SK-N-SH (cell line): ENCODE measurements around the gene STS. TPM values are rescaled to one million over a fixed set of nuclear protein-coding genes. Genes with fewer than 3 reads are reported as not detected.

Source experiments
- CTCF ChIA-PET: fragments of 300-600, 350-600 bp; formaldehyde crosslinking; extraction: SDS; loops from one replicate; lab custom pipeline; 2021; lab: Yijun Ruan, JAX
- POLR2A ChIA-PET: fragments of 350-600 bp; sonication (Branson Sonifier 250); formaldehyde crosslinking; extraction: SDS; loops from one replicate; lab custom pipeline; 2020; ENCODE audit warnings: antibody characterized with exemption, inconsistent platforms; lab: Yijun Ruan, JAX
- DNase-seq: peaks from one replicate; pipeline ENCODE4 v3.0.0; 2012
- H2AFZ ChIP-seq: fragments of 200-600 bp; sonication (generic); 2 replicates; pipeline ENCODE4 v1.8.1; 2016; ENCODE audit warnings: antibody characterized with exemption, mild to moderate bottlenecking, low read depth
- H3F3A ChIP-seq: fragments of 200-600 bp; sonication (generic); replicated peaks from 2 replicates; pipeline ENCODE3; 2016; ENCODE audit warnings: antibody characterized with exemption, mild to moderate bottlenecking; ENCODE audit not compliant: insufficient read depth
- H3K27ac ChIP-seq, 2 experiments: fragments of 200-500 bp in 1 of 2; fragments of 200-600 bp in 1 of 2; sonication (Bioruptor generic) in 1 of 2; sonication (generic), shearing (Covaris generic) in 1 of 2; 2 replicates each; pipeline versions ENCODE4 v1.5.1 to v1.6.1; 2014 to 2016; ENCODE audit warnings: low read depth in 2 of 2, inconsistent platforms in 1 of 2, low read length in 1 of 2, mild to moderate bottlenecking in 1 of 2, mixed read lengths in 1 of 2
- H3K27me3 ChIP-seq: fragments of 200-600 bp; sonication (generic), shearing (Covaris generic); 2 replicates; pipeline ENCODE4 v1.6.1; 2016; ENCODE audit warnings: mixed run types; ENCODE audit not compliant: insufficient read depth
- H3K36me3 ChIP-seq, 2 experiments: fragments of 200-500 bp in 1 of 2; fragments of 200-600 bp in 1 of 2; sonication (Bioruptor generic) in 1 of 2; sonication (generic) in 1 of 2; replicated peaks in 1 of 2; 2 replicates each; pipeline versions ENCODE3 to v1.5.1; 2014 to 2016; ENCODE audit warnings: low read length in 1 of 2, mild to moderate bottlenecking in 1 of 2; ENCODE audit not compliant: insufficient read depth in 2 of 2, control insufficient read depth in 1 of 2
- H3K4me1 ChIP-seq, 2 experiments: fragments of 200-500 bp in 1 of 2; fragments of 200-600 bp in 1 of 2; sonication (Bioruptor generic) in 1 of 2; sonication (generic), shearing (Covaris generic) in 1 of 2; 2 replicates each; pipeline versions ENCODE4 v1.5.1 to v1.6.1; 2014 to 2016; ENCODE audit warnings: low read depth in 1 of 2, low read length in 1 of 2, mixed run types in 1 of 2; ENCODE audit not compliant: insufficient read depth in 2 of 2, control insufficient read depth in 1 of 2
- H3K4me2 ChIP-seq: fragments of 200-600 bp; sonication (generic), shearing (Covaris generic); 2 replicates; pipeline ENCODE4 v1.6.1; 2017; ENCODE audit warnings: mixed run types
- H3K4me3 ChIP-seq, 2 experiments: fragments of 200-500 bp in 1 of 2; fragments of 200-600 bp in 1 of 2; sonication (Bioruptor generic) in 1 of 2; sonication (generic), shearing (Covaris generic) in 1 of 2; 2 replicates each; pipeline versions ENCODE4 v1.5.1 to v1.8.1; 2014 to 2016; ENCODE audit warnings: low read depth in 2 of 2, inconsistent platforms in 1 of 2, low read length in 1 of 2, mild to moderate bottlenecking in 1 of 2, mixed read lengths in 1 of 2, moderate library complexity in 1 of 2
- H3K79me2 ChIP-seq: fragments of 200-600 bp; sonication (generic); 2 replicates; pipeline ENCODE4 v1.8.1; 2017; ENCODE audit warnings: mild to moderate bottlenecking; ENCODE audit not compliant: insufficient read depth
- H3K9ac ChIP-seq: fragments of 200-600 bp; sonication (generic); 2 replicates; pipeline ENCODE4 v1.6.1; 2017; ENCODE audit warnings: mixed run types
- H3K9me2 ChIP-seq: fragments of 200-600 bp; sonication (generic); 2 replicates; pipeline ENCODE4 v1.6.1; 2017; ENCODE audit warnings: mixed run types
- H3K9me3 ChIP-seq: fragments of 200-600 bp; sonication (generic); 2 replicates; pipeline ENCODE4 v1.6.1; 2017; ENCODE audit warnings: mixed run types, mild to moderate bottlenecking, moderate library complexity
- H4K20me1 ChIP-seq: fragments of 200-600 bp; sonication (generic); 2 replicates; pipeline ENCODE4 v1.6.1; 2017; ENCODE audit warnings: mild to moderate bottlenecking, mixed run types; ENCODE audit not compliant: insufficient read depth
- CHD2 ChIP-seq: fragments of 150-350 bp; IDR thresholded peaks from 2 replicates; pipeline ENCODE4 v1.6.1; 2018; ENCODE audit warnings: low read length; ENCODE audit not compliant: partially characterized antibody
- ELF1 ChIP-seq: IDR thresholded peaks from 2 replicates; pipeline ENCODE4 v1.4.0; 2012
- EP300 ChIP-seq, 2 experiments: IDR thresholded peaks; 2 replicates each; pipeline versions ENCODE4 v1.4.0 to v1.6.1; 2012; ENCODE audit warnings: borderline replicate concordance in 1 of 2, low read depth in 1 of 2, low read length in 1 of 2
- EZH2phosphoT487 ChIP-seq: fragments of 200-600 bp; sonication (generic); IDR thresholded peaks from 2 replicates; pipeline ENCODE4 v1.6.1; 2017; ENCODE audit warnings: low read depth, mixed run types, mild to moderate bottlenecking, antibody characterized with exemption, moderate library complexity, borderline replicate concordance
- FOSL2 ChIP-seq: IDR thresholded peaks from 2 replicates; pipeline ENCODE4 v1.4.0; 2012; ENCODE audit warnings: low read depth, mild to moderate bottlenecking, moderate library complexity, borderline replicate concordance
- FOXM1 ChIP-seq: IDR thresholded peaks from 2 replicates; pipeline ENCODE4 v1.4.0; 2012; ENCODE audit warnings: low read depth, mild to moderate bottlenecking
- NRF1 ChIP-seq: IDR thresholded peaks from 2 replicates; pipeline ENCODE4 v1.6.1; 2012; ENCODE audit warnings: low read depth, mild to moderate bottlenecking, low read length
- POLR2AphosphoS5 ChIP-seq: IDR thresholded peaks from 2 replicates; pipeline ENCODE4 v1.6.1; 2012; ENCODE audit warnings: low read depth, low read length
- RAD21 ChIP-seq: IDR thresholded peaks from 2 replicates; pipeline ENCODE4 v1.6.1; 2012; ENCODE audit warnings: mild to moderate bottlenecking, low read length
- RFX5 ChIP-seq: IDR thresholded peaks from 2 replicates; pipeline ENCODE4 v1.6.1; 2012; ENCODE audit warnings: mild to moderate bottlenecking, improper control_type of control experiment, low read length
- RXRA ChIP-seq: IDR thresholded peaks from 2 replicates; pipeline ENCODE4 v1.4.0; 2012; ENCODE audit warnings: low read depth, mild to moderate bottlenecking, borderline replicate concordance
- TEAD4 ChIP-seq: IDR thresholded peaks from 2 replicates; pipeline ENCODE4 v1.4.0; 2012; ENCODE audit warnings: mild to moderate bottlenecking, borderline replicate concordance; ENCODE audit not compliant: insufficient read depth
- YY1 ChIP-seq: IDR thresholded peaks from 2 replicates; pipeline ENCODE4 v1.4.0; 2012; ENCODE audit warnings: low read depth, mild to moderate bottlenecking
- WGBS: methylation state at CpG from one replicate; pipeline ENCODE4 v1.1.6; 2017; ENCODE audit warnings: low lambda C conversion rate; 5-methylcytosine and 5-hydroxymethylcytosine counted together
- polyA plus RNA-seq, 3 experiments: library from polyadenylated mRNA; depleted of rRNA; stranded (reverse); fragments of >200 nt; gene quantifications; 2 replicates each; pipeline ENCODE4 v1.2.3, GENCODE V29; 2012
- TF ChIP-seq, protein P1 (sequence below): IDR thresholded peaks from 2 replicates; pipeline ENCODE4 v1.6.1; 2012; ENCODE audit warnings: mild to moderate bottlenecking, low read depth, low read length, moderate library complexity
- TF ChIP-seq, protein P2 (sequence below): IDR thresholded peaks from 2 replicates; pipeline ENCODE4; 2012
- TF ChIP-seq, protein P3 (sequence below): IDR thresholded peaks from 2 replicates; pipeline ENCODE4 v1.4.0; 2012; ENCODE audit warnings: low read depth, borderline replicate concordance
- TF ChIP-seq, protein P4 (sequence below): fragments of 150-350 bp; IDR thresholded peaks from 2 replicates; pipeline ENCODE4 v1.6.1; 2016; ENCODE audit warnings: mild to moderate bottlenecking, low read depth, low read length
- TF ChIP-seq, protein P5 (sequence below): fragments of 200-600 bp; sonication (generic); IDR thresholded peaks from 2 replicates; pipeline ENCODE4 v1.6.1; 2017; ENCODE audit warnings: antibody characterized with exemption, mild to moderate bottlenecking, moderate library complexity
- TF ChIP-seq, protein P6 (sequence below): IDR thresholded peaks from 2 replicates; pipeline ENCODE4 v1.4.0; 2012; ENCODE audit warnings: low read depth

STS gene
- polyA plus RNA-seq, 1 of the 3 experiments (the other 2 are of a cell fraction) = 1.1 TPM

DNA sequence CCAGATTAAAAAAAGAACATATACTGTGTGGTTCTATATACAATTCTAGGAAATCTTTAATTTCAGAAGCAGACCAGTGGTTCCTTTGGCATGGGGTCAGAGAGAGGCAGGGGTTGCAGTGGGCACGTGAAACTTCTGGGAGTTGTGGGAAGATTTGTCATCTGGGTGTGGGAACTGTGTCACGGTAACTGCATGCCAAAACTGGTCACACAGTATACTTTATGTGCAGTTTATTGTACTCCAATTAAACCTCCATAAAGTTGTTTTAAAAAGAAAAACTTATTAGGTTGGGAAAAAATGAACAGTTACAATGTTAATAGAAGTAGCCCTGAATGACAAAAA lies 26.7 kb upstream of the STS start:
- Histone ChIP-seq H3F3A (peaks cover 4% of the 10 kb centered on the region), H3K4me3 (no peak overlapping the region), H3K4me1 (peaks cover 3 to 7% of the 10 kb centered on the region in 2 experiments; a peak in 3 of 4 replicates), H3K9ac (no peak overlapping the region), H3K9me2 (no peaks in the 10 kb centered on the region; the same call in 1 of the 2 replicates), H3K36me3 (no peaks in the 10 kb centered on the region), H3K9me3 (no peaks in the 10 kb centered on the region), H4K20me1 (peaks cover 30% of the 10 kb centered on the region), H3K27ac (no peak overlapping the region), H3K4me2 (no peak overlapping the region; the same call in 1 of the 2 replicates), H2AFZ (no peak overlapping the region), H3K79me2 (peaks cover 70% of the 10 kb centered on the region), H3K27me3 (no peaks in the 10 kb centered on the region)
- CTCF ChIA-PET = no interaction called here
- DNase-seq = no peak
- no peak for TF ChIP-seq NRF1
- no peak for TF ChIP-seq POLR2AphosphoS5
- no peak for TF ChIP-seq CHD2
- WGBS = 81% methylated on average over 2 of the region's 2 CpGs
- POLR2A ChIA-PET = no interaction called here

DNA sequence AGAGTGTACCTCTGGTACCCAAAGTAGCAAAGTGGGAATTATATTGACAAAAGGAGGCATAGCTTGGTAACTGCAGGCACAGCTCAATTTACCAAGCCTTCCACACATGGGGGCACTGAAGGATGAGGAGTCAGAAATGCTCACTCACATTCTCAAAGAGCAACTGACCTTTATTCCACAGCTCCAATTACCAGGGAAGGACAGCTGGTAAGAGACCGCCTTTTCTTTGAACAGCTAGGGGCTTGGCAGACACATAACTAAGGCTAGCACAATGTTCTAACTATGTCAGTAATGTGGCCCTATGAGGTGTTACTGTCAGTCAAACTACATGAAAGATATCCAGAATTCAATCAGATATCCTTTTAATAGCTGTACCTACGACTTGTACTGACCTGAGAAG lies 20.5 kb upstream of the STS start:
- H3K9me2 ChIP-seq = no peaks in the 10 kb centered on the region; the same call in 1 of the 2 replicates
- POLR2A ChIA-PET = no interaction called here
- H3K27ac ChIP-seq = no peak overlapping the region
- peaks cover 0 to 5% of the 10 kb centered on the region in 2 experiments for H3K36me3 ChIP-seq
- H3K79me2 ChIP-seq = peaks cover 65% of the 10 kb centered on the region
- peaks cover 4% of the 10 kb centered on the region for H3F3A ChIP-seq
- H3K9ac ChIP-seq = no peak overlapping the region
- no peak overlapping the region for H3K4me2 ChIP-seq
- H3K27me3 ChIP-seq = no peaks in the 10 kb centered on the region
- no peak overlapping the region for H3K4me3 ChIP-seq
- no peaks in the 10 kb centered on the region for H3K9me3 ChIP-seq
- H4K20me1 ChIP-seq = 0 out of 2 replicates have a peak, but pooled peaks cover 14% of the 10 kb centered on the region
- no peak for DNase-seq
- CTCF ChIA-PET = no interaction called here
- peaks cover 0 to 1% of the 10 kb centered on the region in 2 experiments; a peak in 1 of 4 replicates for H3K4me1 ChIP-seq
- 97% methylated on average over 2 of the region's 2 CpGs for WGBS
- H2AFZ ChIP-seq = no peak overlapping the region
- TF ChIP-seq, protein P1, sequence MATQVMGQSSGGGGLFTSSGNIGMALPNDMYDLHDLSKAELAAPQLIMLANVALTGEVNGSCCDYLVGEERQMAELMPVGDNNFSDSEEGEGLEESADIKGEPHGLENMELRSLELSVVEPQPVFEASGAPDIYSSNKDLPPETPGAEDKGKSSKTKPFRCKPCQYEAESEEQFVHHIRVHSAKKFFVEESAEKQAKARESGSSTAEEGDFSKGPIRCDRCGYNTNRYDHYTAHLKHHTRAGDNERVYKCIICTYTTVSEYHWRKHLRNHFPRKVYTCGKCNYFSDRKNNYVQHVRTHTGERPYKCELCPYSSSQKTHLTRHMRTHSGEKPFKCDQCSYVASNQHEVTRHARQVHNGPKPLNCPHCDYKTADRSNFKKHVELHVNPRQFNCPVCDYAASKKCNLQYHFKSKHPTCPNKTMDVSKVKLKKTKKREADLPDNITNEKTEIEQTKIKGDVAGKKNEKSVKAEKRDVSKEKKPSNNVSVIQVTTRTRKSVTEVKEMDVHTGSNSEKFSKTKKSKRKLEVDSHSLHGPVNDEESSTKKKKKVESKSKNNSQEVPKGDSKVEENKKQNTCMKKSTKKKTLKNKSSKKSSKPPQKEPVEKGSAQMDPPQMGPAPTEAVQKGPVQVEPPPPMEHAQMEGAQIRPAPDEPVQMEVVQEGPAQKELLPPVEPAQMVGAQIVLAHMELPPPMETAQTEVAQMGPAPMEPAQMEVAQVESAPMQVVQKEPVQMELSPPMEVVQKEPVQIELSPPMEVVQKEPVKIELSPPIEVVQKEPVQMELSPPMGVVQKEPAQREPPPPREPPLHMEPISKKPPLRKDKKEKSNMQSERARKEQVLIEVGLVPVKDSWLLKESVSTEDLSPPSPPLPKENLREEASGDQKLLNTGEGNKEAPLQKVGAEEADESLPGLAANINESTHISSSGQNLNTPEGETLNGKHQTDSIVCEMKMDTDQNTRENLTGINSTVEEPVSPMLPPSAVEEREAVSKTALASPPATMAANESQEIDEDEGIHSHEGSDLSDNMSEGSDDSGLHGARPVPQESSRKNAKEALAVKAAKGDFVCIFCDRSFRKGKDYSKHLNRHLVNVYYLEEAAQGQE = no peak
- TF ChIP-seq, protein P2, sequence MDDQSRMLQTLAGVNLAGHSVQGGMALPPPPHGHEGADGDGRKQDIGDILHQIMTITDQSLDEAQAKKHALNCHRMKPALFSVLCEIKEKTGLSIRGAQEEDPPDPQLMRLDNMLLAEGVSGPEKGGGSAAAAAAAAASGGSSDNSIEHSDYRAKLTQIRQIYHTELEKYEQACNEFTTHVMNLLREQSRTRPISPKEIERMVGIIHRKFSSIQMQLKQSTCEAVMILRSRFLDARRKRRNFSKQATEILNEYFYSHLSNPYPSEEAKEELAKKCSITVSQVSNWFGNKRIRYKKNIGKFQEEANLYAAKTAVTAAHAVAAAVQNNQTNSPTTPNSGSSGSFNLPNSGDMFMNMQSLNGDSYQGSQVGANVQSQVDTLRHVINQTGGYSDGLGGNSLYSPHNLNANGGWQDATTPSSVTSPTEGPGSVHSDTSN = no peak
- TF ChIP-seq EZH2phosphoT487 (no peak), EP300 (IDR thresholded peaks at IDR 0.05; ENCODE audit: borderline replicate concordance in 1 of 2, low read depth in 1 of 2, low read length in 1 of 2) (no peak), RXRA (no peak), FOSL2 (no peak), ELF1 (no peak), RAD21 (no peak), NRF1 (no peak), RFX5 (no peak), CHD2 (no peak), TEAD4 (no peak), FOXM1 (no peak), YY1 (no peak)
- TF ChIP-seq, protein P3, sequence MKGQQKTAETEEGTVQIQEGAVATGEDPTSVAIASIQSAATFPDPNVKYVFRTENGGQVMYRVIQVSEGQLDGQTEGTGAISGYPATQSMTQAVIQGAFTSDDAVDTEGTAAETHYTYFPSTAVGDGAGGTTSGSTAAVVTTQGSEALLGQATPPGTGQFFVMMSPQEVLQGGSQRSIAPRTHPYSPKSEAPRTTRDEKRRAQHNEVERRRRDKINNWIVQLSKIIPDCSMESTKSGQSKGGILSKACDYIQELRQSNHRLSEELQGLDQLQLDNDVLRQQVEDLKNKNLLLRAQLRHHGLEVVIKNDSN = no peak
- TF ChIP-seq, protein P4, sequence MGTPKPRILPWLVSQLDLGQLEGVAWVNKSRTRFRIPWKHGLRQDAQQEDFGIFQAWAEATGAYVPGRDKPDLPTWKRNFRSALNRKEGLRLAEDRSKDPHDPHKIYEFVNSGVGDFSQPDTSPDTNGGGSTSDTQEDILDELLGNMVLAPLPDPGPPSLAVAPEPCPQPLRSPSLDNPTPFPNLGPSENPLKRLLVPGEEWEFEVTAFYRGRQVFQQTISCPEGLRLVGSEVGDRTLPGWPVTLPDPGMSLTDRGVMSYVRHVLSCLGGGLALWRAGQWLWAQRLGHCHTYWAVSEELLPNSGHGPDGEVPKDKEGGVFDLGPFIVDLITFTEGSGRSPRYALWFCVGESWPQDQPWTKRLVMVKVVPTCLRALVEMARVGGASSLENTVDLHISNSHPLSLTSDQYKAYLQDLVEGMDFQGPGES = no peak
- TF ChIP-seq, protein P5, sequence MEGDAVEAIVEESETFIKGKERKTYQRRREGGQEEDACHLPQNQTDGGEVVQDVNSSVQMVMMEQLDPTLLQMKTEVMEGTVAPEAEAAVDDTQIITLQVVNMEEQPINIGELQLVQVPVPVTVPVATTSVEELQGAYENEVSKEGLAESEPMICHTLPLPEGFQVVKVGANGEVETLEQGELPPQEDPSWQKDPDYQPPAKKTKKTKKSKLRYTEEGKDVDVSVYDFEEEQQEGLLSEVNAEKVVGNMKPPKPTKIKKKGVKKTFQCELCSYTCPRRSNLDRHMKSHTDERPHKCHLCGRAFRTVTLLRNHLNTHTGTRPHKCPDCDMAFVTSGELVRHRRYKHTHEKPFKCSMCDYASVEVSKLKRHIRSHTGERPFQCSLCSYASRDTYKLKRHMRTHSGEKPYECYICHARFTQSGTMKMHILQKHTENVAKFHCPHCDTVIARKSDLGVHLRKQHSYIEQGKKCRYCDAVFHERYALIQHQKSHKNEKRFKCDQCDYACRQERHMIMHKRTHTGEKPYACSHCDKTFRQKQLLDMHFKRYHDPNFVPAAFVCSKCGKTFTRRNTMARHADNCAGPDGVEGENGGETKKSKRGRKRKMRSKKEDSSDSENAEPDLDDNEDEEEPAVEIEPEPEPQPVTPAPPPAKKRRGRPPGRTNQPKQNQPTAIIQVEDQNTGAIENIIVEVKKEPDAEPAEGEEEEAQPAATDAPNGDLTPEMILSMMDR = no peak
- TF ChIP-seq, protein P6, sequence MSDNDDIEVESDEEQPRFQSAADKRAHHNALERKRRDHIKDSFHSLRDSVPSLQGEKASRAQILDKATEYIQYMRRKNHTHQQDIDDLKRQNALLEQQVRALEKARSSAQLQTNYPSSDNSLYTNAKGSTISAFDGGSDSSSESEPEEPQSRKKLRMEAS = no peak
